Activated gamma-delta T cell (primary cell): ENCODE measurements around the gene EMCN.
"Not testable (repeated sequence)": the region's sequence is repeated elsewhere in the genome, so short reads cannot be mapped to it uniquely, and the experiment has no call there.

ENCODE experiments used
- DNase-seq: peaks from one replicate; lab custom pipeline; 2025; lab: John Stamatoyannopoulos, UW
- total RNA-seq, 2 donors: gene quantifications; one replicate each; lab custom pipeline; 2026; lab: John Stamatoyannopoulos, UW

The EMCN gene, protein sequence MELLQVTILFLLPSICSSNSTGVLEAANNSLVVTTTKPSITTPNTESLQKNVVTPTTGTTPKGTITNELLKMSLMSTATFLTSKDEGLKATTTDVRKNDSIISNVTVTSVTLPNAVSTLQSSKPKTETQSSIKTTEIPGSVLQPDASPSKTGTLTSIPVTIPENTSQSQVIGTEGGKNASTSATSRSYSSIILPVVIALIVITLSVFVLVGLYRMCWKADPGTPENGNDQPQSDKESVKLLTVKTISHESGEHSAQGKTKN
- 0 to 0.04 reads per million in 2 donors for total RNA-seq

DNA sequence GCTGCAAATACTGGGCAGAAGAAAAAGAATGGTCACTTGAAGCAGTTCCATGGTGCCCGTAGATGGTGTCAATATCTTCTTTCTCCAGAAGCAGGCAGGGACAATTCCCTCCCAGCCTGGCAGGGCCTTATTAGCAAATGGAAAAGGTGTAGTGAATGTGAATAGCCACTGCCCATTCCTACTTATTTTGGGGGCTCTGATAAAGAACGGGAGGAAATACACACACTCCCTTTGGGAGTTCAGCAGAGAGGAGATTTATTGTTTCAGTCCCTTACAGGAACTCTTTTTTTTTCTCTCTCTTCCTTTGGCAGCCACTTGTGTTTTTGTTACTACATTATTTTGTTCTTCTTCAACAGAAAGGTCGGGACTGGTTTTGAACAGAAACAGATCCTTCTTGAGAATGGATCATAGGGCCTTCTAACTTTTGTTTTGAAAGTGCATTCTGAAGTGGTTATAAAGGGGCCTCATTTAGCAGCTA, at the start of gene EMCN:
EMCN (minus strand) TSS at position 159 of the 478 bp plus-strand sequence; CDS start at position 51, 108 bp downstream.
- DNase-seq: no peak

DNA sequence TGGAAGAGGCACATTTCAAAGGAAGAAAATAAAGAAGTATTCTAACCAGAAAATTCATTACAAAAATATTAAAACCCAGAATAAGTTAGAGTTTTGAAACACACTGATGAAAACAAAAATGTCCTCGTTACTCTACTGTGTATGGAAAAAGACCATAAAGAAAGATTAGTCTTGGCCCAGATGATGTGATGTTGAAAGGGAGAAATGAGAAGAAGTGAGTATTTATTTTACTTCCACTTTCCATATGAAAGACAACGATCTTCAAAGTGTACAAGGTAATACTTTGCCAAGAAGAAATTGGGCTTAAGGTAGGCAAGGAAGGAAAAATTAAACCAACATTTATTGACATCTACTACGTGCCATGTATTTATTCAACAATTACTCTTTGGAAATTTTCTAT, 48.6 kb upstream of the EMCN start:
- DNase-seq: no peak

DNA sequence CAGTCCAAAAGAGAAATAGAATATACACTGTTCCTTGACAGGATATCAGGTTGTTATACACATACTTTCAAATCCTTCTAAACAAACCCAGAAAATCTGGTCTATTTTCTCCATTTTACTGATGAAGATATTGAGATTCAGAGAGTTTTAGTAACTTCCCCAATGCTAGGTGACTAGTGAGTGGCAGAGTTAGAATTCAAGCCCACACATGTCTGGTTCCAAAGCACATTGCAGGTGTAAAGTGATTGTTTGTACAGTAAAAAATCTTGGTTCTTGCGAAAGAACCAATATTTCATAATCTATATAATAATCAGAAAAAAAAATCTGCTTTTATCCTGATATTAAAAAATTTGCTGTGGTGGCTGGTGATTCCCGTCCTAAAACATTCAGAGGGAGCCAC, 39.5 kb upstream of the EMCN start:
- no peak for DNase-seq

DNA sequence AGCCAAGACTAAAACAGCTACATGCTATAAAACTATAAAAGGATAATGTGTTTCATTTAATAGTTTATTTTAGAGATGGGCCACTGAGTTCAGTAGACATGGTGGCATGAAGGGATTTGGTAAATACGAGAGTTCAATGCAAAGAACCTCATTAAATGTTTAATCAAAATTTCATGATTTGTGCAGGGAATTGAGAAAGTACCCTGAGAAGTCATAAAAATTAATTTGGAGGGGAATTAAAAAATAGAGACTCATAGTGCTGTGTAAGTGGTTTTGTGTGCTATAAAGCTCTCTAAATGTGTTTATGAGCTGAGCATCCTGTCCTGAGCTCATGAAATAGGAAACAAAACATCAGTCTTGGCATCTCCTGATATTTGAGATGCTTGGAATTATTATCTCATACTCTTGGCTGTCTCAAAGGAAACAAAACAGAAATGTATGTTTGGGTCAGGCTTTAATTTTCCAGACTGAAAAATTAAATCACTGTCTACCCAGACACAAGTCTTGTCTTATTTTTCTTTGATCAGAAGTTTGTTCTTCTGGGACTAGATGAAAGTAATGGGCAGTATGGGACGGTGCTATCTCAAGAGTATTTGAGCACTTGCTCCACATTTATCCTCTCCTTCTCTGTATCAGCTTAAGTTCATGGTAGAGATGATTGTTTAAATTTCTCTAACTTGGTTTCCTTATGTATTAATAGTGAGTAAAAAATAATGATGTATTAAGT, 38.0 kb upstream of the EMCN start:
- DNase-seq: no peak

DNA sequence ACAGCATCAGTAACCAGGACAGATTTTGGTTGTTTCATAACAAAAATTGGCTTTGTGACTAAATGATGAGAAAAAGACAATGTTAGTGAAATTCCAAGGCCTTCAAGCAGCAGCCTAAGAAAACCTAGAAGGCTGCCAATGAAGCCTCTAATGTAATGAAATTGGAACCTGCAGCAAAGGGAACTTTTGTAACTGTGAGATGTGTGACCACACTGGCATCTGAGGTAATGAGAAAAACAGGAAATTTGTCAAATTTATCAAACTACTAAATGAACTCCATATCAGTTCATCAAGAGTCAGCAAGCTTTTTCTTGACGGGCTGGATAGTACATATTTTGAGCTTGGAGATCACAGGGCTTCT, 30.4 kb upstream of the EMCN start:
- no peak for DNase-seq

DNA sequence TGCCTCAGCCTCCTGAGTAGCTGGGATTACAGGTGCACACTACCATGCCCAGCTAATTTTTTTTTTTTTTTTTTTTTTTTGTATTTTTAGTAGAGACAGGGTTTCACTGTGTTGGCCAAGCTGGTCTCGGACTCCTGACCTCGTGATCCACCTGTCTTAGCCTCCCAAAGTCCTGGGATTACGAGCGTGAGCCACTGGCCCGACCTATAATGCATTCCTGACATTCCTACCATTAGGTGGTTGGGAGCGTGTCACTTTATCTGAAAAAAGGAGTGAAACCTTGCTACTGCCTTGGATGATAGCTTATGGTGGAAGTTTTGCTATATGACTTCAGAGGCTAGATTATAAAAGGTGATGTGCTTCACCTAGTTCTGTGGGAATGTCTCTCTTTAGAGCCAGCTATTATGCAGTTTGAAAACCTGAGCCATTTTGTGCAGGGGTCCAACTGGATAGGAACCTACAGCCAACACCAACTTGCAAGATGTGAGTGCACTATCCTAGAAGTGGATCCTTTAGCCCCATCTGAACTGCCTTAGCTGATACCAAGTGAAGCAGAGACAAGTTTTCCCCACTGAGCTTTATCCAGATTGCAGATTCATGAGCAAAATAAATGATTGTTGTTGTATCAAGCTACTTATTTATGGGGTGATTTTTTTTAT, 29.8 kb upstream of the EMCN start:
- no peak for DNase-seq

DNA sequence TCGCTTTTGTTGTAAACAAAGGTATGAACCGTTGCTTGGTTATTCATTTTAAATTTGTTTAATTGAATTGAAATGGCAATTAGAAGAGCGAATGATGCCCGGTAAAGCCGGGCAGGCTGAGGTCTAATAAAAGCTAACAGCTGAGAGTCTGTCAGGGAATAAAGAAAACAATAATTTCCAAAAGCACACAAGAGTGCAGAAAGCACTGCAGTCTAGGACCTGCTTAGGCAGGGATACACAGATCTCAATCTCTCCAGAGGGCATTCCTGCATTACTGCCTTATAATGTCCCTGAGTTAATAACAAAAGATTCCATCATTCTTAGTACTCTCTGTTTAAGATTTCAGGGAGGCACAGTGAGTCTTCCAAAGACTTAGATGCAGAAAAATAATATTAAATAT, 27.6 kb upstream of the EMCN start:
- no peak for DNase-seq

DNA sequence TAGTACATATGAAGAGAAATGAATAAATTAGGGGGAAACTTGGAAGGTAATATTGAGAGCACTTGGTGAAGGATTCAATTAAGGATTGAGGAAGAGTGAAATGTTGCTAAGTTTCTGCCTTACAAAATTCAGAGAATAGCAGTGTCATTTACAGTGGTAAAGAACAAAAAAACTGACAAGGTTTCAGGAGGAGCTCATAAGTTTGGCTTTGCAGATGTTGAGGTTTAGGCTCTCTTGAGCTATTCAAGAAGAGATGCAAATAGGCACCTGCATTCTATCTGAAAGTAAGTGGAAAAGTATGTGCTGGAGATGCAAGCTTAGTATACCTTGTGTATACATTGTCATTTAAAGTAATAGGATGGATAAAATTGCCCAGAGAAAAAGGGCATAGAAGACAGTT, 22.3 kb upstream of the EMCN start:
- no peak for DNase-seq

DNA sequence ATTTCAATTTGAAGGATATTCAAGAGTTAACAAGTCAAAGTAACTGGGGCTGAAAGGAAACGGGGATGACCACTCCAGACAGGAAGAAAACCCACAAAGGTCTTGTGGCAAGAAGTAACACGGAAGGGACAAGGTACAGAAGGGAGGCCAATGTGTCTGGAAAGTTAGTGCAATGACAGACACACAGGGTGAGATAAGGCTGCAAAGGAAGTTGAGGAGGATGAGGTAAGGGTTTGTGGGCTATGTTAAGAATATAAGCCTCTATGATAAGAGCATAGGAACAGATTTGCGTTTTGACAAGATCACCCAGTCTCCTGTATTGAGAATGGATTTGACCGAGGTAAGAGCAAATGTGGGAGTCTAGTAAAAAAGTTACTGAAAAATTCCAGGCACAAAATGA, 21.9 kb upstream of the EMCN start:
- DNase-seq: no peak

DNA sequence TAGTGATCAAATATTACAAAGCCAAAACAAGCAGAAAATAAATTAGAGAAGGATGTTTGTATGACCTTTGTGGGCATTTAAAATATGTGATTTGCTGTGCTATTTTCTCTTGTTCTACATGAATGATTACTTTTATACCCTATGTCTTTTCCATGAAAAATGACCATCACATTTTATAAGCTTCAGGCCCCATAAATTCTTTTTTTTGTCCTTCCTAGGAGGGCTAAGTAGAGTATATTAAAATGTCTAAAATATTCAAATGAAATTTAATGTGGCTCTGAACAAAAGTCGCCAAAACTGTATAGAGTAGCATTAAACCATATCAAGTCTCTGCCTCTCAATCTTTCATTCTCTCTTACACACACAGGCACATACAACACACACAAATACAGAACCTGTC, 15.9 kb upstream of the EMCN start:
- DNase-seq: no peak

DNA sequence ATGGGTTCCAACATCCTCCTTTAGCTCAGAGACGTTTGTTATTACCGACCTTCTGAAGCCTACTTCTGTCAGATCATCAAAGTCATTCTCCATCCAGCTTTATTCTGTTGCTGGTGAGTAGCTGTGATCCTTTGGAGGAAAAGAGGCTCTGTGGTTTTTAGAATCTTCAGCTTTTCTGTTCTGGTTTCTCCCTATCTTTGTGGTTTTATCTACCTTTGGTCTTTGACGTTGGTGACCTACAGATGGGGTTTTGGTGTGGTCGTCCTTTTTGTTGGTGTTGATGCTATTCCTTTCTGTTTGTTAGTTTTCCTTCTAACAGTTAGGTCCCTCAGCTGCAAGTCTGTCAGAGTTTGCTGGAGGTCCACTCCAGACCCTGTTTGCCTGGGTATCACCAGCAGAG, 12.3 kb upstream of the EMCN start:
- DNase-seq: not testable (repeated sequence)

DNA sequence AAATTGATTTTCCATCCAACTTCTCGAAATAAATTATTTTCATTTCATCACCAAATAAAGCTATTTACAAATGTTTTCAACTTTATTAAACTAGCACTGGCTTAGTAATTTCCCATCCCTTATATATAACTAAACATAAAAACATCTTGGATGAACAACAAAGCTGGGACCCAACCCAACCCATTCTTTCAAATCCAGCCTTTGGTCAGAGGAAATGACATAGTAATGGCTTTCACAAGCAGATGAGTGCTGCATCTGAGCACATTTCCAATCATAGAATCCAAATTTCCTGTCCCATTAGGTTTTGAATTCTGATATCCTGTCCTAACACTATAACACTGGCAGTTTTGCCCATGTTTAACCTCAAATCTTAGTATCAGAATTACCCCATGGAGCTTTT, 7.9 kb upstream of the EMCN start:
- DNase-seq: no peak

DNA sequence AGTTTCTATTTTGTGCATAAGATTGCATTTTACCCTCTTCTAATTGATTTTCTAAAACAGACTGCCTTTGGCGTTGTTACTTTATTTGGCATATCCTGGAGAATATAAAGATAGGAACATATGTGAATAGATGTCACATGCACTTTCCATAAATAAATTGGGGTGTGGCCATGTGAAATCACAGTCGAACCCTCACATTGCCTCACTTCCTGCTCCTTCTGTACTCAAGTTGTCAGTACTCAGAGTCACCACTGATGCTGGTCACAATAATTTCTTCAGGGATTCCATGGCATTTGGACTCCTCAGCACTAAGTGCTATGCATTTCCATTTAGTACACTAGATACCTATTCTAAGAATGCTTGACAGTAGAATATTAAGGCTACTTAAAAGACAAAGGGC, 1.4 kb upstream of the EMCN start:
- no peak for DNase-seq

DNA sequence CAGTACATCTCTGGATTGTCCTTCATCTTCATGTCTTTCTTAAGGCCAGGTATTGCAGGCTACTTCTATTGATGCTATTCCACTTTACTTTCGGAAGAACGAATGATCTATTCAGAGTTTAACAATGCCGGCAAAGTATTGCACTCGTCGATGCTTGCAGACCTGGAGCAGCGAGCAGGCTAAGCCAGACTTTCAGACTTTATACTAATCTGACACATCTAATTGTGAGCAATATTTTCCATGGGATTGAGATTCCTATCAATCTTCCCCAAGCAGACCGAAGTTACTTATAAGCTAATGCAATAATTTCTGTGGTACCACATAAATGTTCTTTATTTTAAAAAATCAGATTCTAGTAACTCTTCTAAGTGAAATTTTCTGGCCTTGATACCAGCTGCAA, 1.6 kb downstream of the EMCN start:
- no peak for DNase-seq

DNA sequence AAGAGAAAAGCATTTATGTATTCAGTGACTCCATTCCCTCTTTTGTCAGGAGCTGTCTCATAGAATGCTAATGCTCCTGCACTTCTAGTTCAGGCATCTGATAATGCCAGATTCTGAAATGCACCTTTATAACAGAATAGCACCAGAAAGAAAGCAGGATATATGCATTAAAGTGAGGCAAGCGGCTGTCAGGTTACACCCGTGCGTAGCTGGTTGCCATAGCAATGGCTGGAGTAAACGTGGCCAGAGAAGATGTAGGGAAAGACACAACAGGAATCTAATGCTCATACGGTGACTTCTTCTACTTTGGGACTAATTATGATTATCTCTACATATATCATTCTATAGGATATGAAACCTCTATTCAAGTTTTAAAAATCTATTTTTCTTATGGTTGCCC, 5.9 kb downstream of the EMCN start:
- DNase-seq: no peak

DNA sequence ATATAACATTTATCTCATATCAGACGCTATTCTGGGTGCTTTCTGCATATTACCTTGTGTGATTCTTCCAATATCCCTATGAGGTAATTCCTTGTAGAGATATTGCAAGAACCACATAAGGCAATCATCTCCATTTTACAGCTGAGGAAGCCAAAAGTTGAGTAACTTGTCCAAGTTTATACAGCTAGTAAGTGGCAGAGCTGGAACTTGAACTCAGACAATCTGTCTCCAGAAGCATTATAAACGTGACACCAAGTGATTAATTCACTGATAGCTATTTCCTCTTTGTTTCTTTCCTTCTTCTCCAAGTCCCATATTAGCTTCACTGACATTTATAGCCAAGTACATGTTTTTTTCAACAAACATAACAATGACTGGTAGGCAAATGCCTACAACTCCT, 7.3 kb downstream of the EMCN start:
- no peak for DNase-seq

DNA sequence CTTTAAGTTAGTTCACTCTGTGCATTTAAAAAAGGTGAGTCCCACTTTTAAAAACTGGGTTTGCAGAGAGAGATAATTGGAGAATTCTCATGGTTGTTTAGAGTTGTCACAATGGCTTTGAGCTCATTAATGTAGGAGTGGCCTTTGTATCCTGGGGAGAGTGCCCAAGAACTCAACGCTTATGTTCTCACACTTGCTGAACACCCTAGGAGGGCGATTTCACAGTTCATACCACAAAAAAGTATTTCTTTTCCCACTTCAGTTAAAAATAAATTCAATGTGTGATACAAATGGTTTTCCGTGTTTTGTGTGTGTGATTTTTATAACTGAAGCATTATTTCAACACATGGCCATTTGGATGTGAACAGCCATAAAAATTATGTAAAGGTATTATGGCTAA, 8.4 kb downstream of the EMCN start:
- DNase-seq: no peak

DNA sequence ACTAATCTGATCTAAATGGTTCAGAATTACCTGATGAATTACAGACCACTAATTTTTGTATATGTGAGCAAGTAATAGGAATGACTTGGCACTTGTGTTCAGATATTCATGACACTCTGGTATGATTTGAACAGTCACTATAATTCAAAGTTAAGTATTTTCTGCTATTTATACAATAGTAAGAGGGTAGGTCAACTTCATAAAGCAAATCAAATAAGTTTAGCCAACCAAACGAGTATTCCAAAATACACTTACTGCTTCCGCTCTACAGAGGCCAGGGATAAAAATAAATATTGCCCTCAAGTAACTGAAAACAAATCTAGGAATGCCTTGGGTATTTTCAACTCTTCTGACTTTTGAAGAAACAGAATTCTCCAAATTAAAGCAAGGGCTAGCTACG, 9.1 kb downstream of the EMCN start:
- DNase-seq: no peak

DNA sequence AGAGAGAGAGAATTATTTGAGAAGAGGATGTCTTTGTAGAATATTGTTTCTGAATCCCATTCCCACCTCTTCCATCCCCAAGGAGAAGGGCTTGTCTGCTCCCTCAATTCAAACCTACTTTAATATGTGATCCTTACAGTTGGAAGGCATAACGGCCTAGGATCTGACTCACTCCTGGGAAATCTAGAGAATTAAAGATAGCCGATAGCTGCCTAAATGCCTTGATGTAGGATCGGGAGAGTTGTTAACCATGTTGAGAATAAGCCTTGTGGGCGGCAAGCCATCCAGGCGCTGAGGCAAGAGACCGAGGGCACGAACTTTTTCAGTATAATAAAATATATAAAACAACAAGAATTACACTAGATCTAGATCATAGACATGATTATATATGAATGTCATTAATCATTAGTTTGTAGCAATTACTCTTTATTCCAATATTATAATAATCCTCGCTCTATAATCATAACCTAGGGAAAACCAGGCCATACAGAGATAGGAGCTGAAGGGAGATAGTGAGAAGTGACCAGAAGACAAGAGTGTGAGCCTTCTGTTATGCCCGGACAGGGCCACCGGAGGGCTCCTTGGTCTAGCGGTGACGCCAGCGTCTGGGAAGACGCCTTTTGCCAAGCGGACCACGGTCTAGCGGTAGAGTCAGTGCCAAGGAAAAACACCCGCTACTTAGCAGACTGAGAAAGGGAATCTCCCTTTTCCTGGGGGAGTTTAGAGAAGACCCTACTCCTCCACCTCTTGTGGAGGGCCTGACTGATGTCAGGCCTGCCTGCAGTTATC, 13.5 kb downstream of the EMCN start:
- DNase-seq: no peak

DNA sequence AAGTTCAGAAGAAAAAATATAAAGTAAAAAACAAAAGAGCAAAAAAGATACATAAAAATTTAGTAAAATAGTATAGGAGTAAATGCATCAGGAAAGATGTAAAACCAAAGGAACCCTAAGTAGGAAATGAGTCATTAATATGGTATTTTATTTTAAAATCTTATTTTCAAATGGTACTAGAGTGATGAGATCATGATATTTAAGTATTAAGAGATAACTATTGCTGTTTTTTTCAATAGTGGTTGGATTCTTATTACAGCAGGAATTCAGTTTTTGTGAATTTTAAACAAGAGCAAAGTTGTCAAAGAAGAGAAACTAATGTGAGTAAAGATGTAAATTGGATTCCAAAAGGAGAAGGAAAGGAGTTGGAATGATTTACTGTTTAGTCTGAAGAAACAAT, 20.0 kb downstream of the EMCN start:
- DNase-seq: no peak

DNA sequence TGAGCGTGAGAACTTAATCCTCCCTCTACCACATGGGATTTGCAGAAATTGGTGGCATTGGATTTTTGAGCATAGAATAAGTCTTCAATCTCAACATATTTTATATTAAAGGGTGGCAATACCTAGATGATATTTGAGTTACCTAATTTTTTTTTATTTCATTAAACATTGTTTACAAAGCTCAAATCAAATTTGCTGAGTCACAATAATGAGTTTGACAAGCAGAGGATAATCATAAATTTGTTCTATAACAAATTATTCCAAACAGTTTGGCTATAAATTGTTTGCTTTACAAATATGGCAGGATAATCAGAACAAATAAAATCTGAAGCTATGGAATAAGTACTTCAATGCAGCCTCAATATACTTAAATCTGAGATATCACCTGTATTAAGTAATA, 22.7 kb downstream of the EMCN start:
- no peak for DNase-seq

DNA sequence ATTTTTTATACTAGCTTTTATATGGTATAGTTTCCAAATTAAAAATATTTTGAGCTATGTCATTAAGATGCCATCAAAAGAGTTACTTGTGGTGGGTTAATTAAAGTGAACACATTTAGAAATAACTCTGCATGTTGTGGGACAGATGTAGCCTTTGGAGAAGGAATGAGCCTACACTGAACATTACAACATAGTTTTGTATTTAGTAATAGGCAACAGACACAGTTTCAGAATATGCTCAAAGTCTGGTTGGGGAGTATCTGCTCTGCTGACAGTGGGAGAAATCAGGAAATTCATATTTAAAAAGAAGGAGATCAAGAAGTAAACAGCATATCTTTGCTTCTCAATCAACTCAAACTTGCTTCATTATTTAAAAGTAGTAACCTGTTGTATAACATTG, 23.7 kb downstream of the EMCN start:
- no peak for DNase-seq
